NT2/D1 (cell line): ENCODE measurements around the gene AGXT2.

Experiments
- SUZ12 ChIP-seq: IDR thresholded peaks from 2 replicates; pipeline ENCODE4 v1.6.1; 2011; ENCODE audit not compliant: insufficient read length, insufficient read depth; ENCODE audit errors: extremely low read depth
- YY1 ChIP-seq: IDR thresholded peaks from 2 replicates; pipeline ENCODE4 v1.6.1; 2011; ENCODE audit not compliant: insufficient read length, insufficient read depth

GRCh38 chr5:35035271-35035670 is 12.5 kb downstream of the AGXT2 start:
- TF ChIP-seq SUZ12: no peak
- TF ChIP-seq YY1: no peak
